GM23338 (cell line): ENCODE data around the gene EXOC3L2. TPM values are rescaled to one million over a fixed set of nuclear protein-coding genes. Genes with fewer than 3 reads are reported as not detected.

Experiments
- ATAC-seq: fragments of 200-7000 bp; cut with Tn5 transposase; 3 replicates; pipeline ENCODE4 v1.9.1; 2020
- DNase-seq: peaks from one replicate; pipeline ENCODE4 v3.0.0-alpha.2; 2015; ENCODE audit warnings: low spot score
- H2AFZ ChIP-seq: fragments of 200-600 bp; sonication (generic); 2 replicates; pipeline ENCODE4 v1.8.0; 2016; ENCODE audit warnings: antibody characterized with exemption, mild to moderate bottlenecking, moderate library complexity
- H3F3A ChIP-seq: fragments of 200-600 bp; sonication (generic); replicated peaks from 2 replicates; pipeline ENCODE4 v1.8.0; 2017; ENCODE audit warnings: antibody characterized with exemption, mixed run types, low read depth
- H3K27ac ChIP-seq: fragments of 200-600 bp; sonication (generic); 2 replicates; pipeline ENCODE4 v1.6.1; 2016; ENCODE audit warnings: low read depth
- H3K27me3 ChIP-seq: fragments of 200-600 bp; sonication (generic); 2 replicates; pipeline ENCODE4 v1.8.0; 2016; ENCODE audit warnings: mild to moderate bottlenecking, mixed run types, moderate library complexity; ENCODE audit not compliant: insufficient read depth
- H3K36me3 ChIP-seq: fragments of 200-600 bp; sonication (generic); 2 replicates; pipeline ENCODE4 v1.8.0; 2016; ENCODE audit warnings: mild to moderate bottlenecking; ENCODE audit not compliant: insufficient read depth
- H3K4me1 ChIP-seq: fragments of 200-600 bp; sonication (generic); 2 replicates; pipeline ENCODE4 v1.8.0; 2016; ENCODE audit warnings: mild to moderate bottlenecking, moderate library complexity; ENCODE audit not compliant: insufficient read depth
- H3K4me2 ChIP-seq: fragments of 200-600 bp; sonication (generic); 2 replicates; pipeline ENCODE4 v1.7.1; 2017; ENCODE audit warnings: mixed run types
- H3K4me3 ChIP-seq: fragments of 200-600 bp; sonication (generic); 2 replicates; pipeline ENCODE4 v1.6.1; 2016; ENCODE audit warnings: mixed run types
- H3K79me2 ChIP-seq: fragments of 200-600 bp; sonication (generic); replicated peaks from 2 replicates; pipeline ENCODE4 v1.8.0; 2017; ENCODE audit warnings: mild to moderate bottlenecking; ENCODE audit not compliant: insufficient read depth
- H3K9me2 ChIP-seq: fragments of 200-600 bp; sonication (generic); 2 replicates; pipeline ENCODE4 v1.8.0; 2017; ENCODE audit not compliant: insufficient read depth
- H4K20me1 ChIP-seq: fragments of 200-600 bp; sonication (generic); replicated peaks from 2 replicates; pipeline ENCODE4 v1.8.0; 2017; ENCODE audit warnings: mild to moderate bottlenecking; ENCODE audit not compliant: insufficient read depth
- H3K27ac Mint-ChIP-seq: 2 replicates; pipeline ENCODE4 v1.8.0; 2020; ENCODE audit warnings: inconsistent platforms, mild to moderate bottlenecking, moderate library complexity, mixed read lengths
- H3K27me3 Mint-ChIP-seq: 3 replicates; pipeline ENCODE4 v1.8.0; 2022; ENCODE audit warnings: low read depth, mild to moderate bottlenecking, moderate library complexity, mixed read lengths, inconsistent platforms; ENCODE audit not compliant: insufficient read depth, poor library complexity
- H3K36me3 Mint-ChIP-seq: 3 replicates; pipeline ENCODE4 v1.8.0; 2021; ENCODE audit warnings: low read depth, mild to moderate bottlenecking, inconsistent platforms, moderate library complexity, mixed read lengths
- H3K4me1 Mint-ChIP-seq: 3 replicates; pipeline ENCODE4 v1.8.0; 2020; ENCODE audit warnings: mild to moderate bottlenecking, inconsistent platforms, mixed read lengths
- H3K4me3 Mint-ChIP-seq: 3 replicates; pipeline ENCODE4 v1.8.0; 2021; ENCODE audit warnings: moderate library complexity, mild to moderate bottlenecking, inconsistent platforms, mixed read lengths
- H3K9me3 Mint-ChIP-seq: 3 replicates; pipeline ENCODE4 v1.8.0; 2020; ENCODE audit warnings: moderate library complexity, mild to moderate bottlenecking, inconsistent platforms, mixed read lengths
- CTCF ChIP-seq, 2 experiments: fragments of 200-600 bp in 1 of 2; sonication (generic) in 1 of 2; conservative IDR thresholded peaks; 2 replicates each; pipeline versions ENCODE4 v1.5.1 to v1.6.1; 2016 to 2017; ENCODE audit warnings: antibody characterized with exemption in 2 of 2, low read depth in 2 of 2, mild to moderate bottlenecking in 2 of 2, moderate library complexity in 1 of 2
- ETS1 ChIP-seq: IDR thresholded peaks from 2 replicates; pipeline ENCODE4 v1.6.1; 2016; ENCODE audit warnings: antibody characterized with exemption
- EZH2phosphoT487 ChIP-seq: fragments of 200-600 bp; sonication (generic); IDR thresholded peaks from one replicate; pipeline ENCODE4 v1.8.1; 2018; ENCODE audit warnings: antibody characterized with exemption; ENCODE audit not compliant: unreplicated experiment
- JUNB ChIP-seq: IDR thresholded peaks from one replicate; pipeline ENCODE4 v1.6.1; 2016; ENCODE audit warnings: antibody characterized with exemption; ENCODE audit not compliant: unreplicated experiment
- NANOG ChIP-seq: IDR thresholded peaks from 2 replicates; pipeline ENCODE4 v1.6.1; 2016; ENCODE audit warnings: antibody characterized with exemption, borderline replicate concordance
- POLR2AphosphoS5 ChIP-seq: IDR thresholded peaks from 2 replicates; pipeline ENCODE4 v1.6.1; 2016; ENCODE audit warnings: antibody characterized with exemption, low read depth
- ZNF114 ChIP-seq: fragments of 250-450 bp; sonication (Bioruptor Pico); IDR thresholded peaks from 2 replicates; pipeline ENCODE4 v1.5.0; 2020; ENCODE audit warnings: mild to moderate bottlenecking, moderate library complexity
- ZNF331 ChIP-seq: fragments of 250-450 bp; sonication (Bioruptor Pico); IDR thresholded peaks from 2 replicates; pipeline ENCODE4 v1.5.0; 2020; ENCODE audit warnings: low read depth, mild to moderate bottlenecking, moderate library complexity
- polyA plus RNA-seq: library from polyadenylated mRNA; unstranded; fragments of >200 nt; fragmentation: Nextera tagmentation; extraction: Ambion mirVana; gene quantifications from 2 replicates; pipeline ENCODE4 v1.2.1, GENCODE V29; 2016
- total RNA-seq: library from RNA; depleted of rRNA; stranded (reverse); fragments of >200 nt; shearing (Covaris generic); gene quantifications from 2 replicates; pipeline ENCODE4 v1.2.3, GENCODE V29; 2014

EXOC3L2 gene
- total and polyA plus RNA-seq, 2 experiments from 2014 or later = 2.8 to 3.2 TPM

GRCh38 chr19:45247136-45247535 is 1.9 kb upstream of the EXOC3L2 start:
- H3K27me3 Mint-ChIP-seq = peaks cover 14% of the 10 kb centered on the region
- H3F3A ChIP-seq = peaks cover 4% of the 10 kb centered on the region; the same call in 1 of the 2 replicates

GRCh38 chr19:45245826-45246225 is 619 bp upstream of the EXOC3L2 start:
- Mint-ChIP-seq H3K9me3 (no peaks in the 10 kb centered on the region), H3K27me3 (peaks cover 22% of the 10 kb centered on the region), H3K36me3 (no peaks in the 10 kb centered on the region), H3K27ac (no peak overlapping the region), H3K4me3 (no peak overlapping the region; the same call in 2 of the 3 replicates), H3K4me1 (peaks cover 8% of the 10 kb centered on the region)
- no peaks in the 10 kb centered on the region for H3K79me2 ChIP-seq
- H3K9me2 ChIP-seq = no peaks in the 10 kb centered on the region
- no peak overlapping the region for H3K4me3 ChIP-seq
- H4K20me1 ChIP-seq = no peaks in the 10 kb centered on the region
- DNase-seq (no peak), ATAC-seq (no peak)
- H3F3A ChIP-seq = peaks cover 4% of the 10 kb centered on the region; the same call in 1 of the 2 replicates
- peaks cover 20% of the 10 kb centered on the region for H3K27me3 ChIP-seq
- H3K4me1 ChIP-seq = peaks cover 7% of the 10 kb centered on the region; the same call in 1 of the 2 replicates
- no peak overlapping the region for H3K4me2 ChIP-seq
- no peak overlapping the region for H3K27ac ChIP-seq
- H2AFZ ChIP-seq = no peak overlapping the region
- H3K36me3 ChIP-seq = no peaks in the 10 kb centered on the region
- TF ChIP-seq JUNB (no peak), CTCF (conservative IDR thresholded peaks at IDR 0.05; ENCODE audit: low read depth in 2 of 2) (no peak), ETS1 (no peak), ZNF331 (no peak), POLR2AphosphoS5 (no peak)

More at GRCh38 chr19:45247136-45247535, 1.9 kb upstream of the EXOC3L2 start:
- Histone ChIP-seq H4K20me1 (no peaks in the 10 kb centered on the region; the same call in 1 of the 2 replicates), H3K4me1 (peaks cover 7% of the 10 kb centered on the region; the same call in 1 of the 2 replicates), H2AFZ (no peak overlapping the region), H3K79me2 (peaks cover 1% of the 10 kb centered on the region; the same call in 1 of the 2 replicates), H3K27ac (no peak overlapping the region), H3K27me3 (peaks cover 20% of the 10 kb centered on the region), H3K4me3 (no peak overlapping the region), H3K36me3 (no peaks in the 10 kb centered on the region), H3K4me2 (no peak overlapping the region), H3K9me2 (no peaks in the 10 kb centered on the region)
- Mint-ChIP-seq H3K4me3 (no peak overlapping the region), H3K9me3 (no peaks in the 10 kb centered on the region), H3K4me1 (peaks cover 9% of the 10 kb centered on the region), H3K27ac (no peak overlapping the region), H3K36me3 (no peaks in the 10 kb centered on the region)
- no peak for DNase-seq
- ATAC-seq = no peak
- no peak for TF ChIP-seq ZNF331
- no peak for TF ChIP-seq NANOG
- no peak for TF ChIP-seq POLR2AphosphoS5
- TF ChIP-seq EZH2phosphoT487 = no peak
- TF ChIP-seq ZNF114 = no peak
- no peak for TF ChIP-seq ETS1
- no peak for TF ChIP-seq CTCF (conservative IDR thresholded peaks at IDR 0.05; ENCODE audit: low read depth in 2 of 2)
